ENCODE results near the gene PPP2R5C.
"Not testable (repeated sequence)": the region's sequence is repeated elsewhere in the genome, so short reads cannot be mapped to it uniquely, and the experiment has no call there.

The PPP2R5C gene

DNA sequence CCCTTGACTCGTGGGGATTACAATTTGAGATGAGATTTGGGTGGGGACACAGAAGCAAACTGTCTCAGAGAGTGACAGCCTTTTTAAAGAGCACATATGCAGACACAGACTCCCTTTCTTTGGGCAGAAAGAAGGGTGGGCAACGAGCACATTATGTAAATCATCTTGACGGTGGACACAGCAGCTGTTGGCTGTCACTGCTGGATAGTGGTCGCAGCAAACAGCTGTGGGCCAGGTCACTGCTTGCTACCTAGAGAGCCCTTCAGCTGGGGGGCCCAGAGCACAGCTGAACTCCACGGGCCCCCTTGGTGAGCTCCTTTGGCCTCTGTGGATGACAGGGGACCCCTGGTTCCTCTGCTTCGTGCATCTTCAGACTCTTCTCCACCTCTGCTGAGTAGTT lies 23.1 kb downstream of the PPP2R5C start:
- no peak for DNase-seq

DNA sequence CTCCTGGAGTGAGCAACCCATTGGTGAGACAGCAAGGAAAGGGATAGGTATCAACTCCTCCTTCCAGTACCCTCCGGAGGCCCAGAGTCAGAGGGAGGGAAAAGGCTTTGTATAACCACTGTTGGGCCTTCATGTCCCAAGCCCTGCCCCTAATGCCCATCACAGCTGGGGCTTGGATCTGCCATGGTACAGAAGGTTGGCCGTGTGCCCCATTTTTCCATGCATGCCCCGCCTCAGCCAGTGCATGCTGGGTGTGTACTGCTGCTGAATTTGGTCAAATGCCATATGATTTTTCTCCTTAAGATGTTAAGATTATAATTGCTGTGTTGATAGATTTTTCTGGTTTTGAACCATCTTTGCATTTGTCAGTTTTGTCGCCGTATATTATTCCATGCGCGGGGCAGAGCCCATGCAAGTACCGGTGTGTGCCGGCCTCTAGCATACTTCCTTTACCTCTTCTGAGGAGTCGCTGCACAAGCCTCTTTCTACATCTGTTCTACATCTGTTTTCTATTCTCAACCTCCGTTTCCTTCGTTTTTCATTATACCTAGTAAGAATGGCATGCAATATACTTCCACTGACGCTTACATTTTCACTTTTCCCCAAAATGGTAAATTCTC lies 26.6 kb downstream of the PPP2R5C start:
- DNase-seq: no peak

DNA sequence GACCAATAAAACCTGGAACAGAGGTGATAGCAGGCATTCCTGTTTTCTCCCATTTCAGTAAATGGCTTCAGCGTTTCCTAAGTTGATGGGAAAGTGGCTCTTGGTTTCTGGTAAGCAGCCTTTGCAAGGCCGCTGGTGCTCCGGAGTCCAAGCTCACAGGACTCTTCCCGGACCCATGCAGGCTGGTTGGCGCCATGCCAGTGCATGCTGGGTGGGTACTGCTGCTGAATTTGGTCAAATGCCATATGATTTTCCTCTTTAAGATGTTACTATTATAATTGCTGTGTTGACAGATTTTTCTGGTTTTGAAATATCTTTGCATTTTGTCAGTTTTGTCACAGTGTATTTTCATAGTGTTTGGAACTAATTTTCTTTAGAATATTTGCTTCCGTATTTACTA lies 27.7 kb downstream of the PPP2R5C start:
- no peak for DNase-seq

DNA sequence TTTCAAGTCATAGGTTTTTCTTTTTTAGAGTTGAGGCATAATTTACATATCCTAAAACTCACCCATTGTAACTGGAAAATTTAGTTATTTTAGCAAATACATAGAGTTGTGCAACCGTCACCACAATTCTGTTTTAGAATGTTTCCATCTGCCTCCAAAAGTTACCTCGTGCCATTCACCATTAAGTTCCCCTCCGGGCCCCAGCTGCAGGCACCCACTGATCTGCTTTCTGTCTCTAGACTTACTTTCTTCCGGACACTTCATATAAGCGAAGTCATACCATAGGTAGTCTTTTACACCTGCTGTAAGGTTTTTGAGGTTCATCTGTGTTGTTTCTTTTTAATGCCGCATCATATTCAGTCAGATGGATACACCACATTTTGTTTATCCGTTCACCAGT lies 28.7 kb downstream of the PPP2R5C start:
- DNase-seq: no peak

DNA sequence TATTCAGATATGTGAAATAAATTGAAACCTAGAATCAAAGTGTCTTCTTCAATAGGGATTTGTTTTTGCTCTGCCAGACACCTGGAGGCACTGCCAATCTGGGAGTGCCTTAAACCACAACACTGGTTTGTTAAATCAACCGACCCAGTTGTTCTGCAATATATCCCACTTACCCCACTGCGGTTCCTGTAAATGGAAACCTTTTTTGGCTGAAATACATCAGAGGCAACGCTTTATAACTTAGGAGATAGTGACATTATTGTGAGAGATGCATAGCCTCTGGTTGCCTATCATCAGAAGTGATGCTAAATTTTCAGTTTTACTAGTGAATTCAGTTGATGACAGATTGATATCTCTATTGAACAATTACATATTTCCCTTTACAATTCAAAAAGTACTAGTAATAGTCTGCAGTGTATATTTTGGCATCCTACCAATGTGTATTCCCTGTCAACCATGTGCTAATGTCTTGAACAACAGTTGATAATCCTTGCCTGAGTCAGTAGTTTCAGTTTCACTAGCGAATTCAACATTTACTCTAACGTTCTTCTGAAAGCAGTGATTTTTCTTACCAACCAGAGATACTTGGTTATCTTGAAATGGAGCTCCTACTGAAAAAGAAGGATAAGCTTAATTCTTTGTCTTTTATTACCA lies 30.5 kb downstream of the PPP2R5C start:
- peak in 3 of 6 experiments; percentile 32 to 44 (median 40) for DNase-seq

DNA sequence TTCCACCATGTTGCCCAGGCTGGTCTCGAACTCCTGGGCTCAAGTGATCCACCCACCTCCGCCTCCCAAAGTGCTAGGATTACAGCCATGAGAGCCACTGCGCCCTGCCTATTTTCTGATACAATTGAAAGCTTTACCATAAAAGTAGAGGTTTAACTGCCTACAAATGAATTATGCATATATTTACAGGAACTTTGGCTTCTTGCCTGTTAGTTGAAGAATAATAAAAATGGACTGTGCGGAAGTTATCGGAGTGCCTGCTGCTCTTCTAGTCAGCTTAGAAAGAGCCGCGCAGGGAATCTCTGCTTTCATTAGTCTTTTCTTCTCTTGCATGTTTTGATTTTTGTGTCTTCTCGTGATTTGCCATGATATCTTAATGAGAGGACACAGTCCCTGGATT lies 34.5 kb downstream of the PPP2R5C start:
- no peak for DNase-seq

DNA sequence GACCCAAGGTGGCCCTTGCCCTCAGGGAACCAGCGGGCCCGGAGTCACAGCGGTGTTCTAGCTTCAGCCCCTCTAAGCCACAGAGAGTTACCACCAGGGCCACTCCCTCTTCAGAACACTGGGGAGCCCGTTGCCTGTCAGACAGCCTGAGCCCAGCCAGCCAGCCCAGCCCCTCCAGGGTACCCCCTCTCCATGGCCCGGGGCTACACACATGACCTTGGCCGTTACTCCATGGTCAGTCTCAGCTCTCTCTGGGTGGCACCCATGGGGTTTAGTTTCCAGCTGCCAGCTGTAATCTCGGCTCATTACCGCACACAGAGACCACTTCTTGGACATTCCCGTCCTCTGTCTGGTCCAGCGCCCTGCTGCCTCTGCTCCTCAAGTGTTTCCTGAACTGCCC lies 35.0 kb downstream of the PPP2R5C start:
- no peak for DNase-seq

DNA sequence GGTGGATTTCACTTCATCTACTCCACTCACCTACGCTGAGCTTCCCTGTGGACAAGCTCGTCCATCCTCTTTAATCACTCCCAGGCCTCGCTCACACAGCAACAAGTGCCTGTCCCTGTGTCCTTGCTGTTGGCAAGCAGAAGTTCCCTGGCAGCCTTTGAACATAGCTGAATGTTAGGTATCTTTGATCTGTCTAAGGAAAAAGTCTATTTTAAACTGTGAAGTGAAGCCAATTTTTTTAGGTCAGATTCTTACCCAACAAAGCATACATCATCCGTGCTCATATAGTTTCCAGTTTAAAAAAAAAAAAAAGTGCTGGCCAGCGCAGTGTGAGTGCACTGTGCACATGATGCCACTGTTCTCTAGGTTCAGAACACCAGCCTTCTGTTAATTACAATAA lies 36.3 kb downstream of the PPP2R5C start:
- DNase-seq: no peak

DNA sequence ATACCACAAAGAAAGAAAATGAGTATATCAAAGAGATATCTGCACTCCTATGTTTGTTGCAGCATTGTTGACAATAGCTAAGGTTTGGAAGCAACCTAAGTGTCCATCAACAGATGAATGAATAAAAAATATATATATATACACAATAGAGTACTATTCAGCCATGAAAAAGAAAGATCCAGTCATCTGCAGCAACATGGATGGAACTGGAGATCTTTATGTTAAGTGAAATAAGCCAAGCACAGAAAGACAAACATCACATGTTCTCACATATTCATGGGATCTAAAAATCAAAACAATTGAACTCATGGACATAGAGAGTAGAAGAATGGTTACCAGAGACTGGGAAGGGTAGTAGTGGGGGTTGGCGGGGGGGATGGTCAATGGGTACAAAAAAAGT lies 42.9 kb downstream of the PPP2R5C start:
- not testable (repeated sequence) for DNase-seq

DNA sequence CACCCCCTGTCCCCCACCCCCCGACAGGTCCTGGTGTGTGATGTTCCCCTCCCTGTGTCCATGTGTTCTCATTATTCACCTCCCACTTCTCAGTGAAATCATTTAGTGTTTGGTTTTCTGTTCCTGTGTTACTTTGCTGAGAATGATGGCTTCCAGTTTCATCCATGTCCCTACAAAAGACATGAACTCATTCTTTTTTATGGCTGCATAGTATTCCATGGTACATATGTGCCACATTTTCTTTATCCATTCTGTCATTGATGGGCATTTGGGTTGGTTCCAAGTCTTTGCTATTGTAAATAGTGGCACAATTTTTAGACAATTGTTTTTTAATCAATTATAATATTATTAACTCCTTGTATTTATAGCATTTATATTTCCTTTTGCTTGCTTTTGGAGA lies 44.7 kb downstream of the PPP2R5C start:
- DNase-seq: not testable (repeated sequence)

DNA sequence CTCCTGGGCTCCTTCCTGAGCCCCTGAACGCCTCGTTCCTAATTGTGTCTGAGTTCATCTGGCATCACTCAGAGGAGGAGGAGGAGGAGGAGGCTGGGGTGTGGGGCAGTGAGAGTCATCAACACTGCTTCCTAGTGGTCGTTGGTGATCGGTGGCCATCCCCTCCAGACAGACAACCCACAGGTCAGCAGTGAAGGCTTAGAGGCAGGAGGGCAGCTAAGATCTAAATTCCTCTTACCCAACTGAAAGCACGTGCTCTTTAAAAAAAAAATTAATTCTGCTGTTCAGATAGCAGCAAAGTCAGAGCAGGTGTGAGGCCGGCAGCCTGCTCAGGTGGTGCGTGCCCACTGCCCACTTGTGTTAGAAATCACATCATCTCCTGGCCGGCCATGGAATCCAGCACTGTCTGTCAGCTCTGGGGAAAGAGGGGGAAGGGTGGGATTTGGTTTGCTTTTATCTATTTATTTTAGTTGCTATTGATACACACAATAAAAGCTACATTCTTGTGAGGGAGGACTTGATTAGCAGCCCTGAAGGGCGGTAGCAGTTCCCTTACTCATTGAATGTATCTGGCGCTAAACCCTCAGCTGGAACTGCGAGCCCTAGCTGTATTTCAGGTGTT lies 46.6 kb downstream of the PPP2R5C start:
- no peak for DNase-seq

DNA sequence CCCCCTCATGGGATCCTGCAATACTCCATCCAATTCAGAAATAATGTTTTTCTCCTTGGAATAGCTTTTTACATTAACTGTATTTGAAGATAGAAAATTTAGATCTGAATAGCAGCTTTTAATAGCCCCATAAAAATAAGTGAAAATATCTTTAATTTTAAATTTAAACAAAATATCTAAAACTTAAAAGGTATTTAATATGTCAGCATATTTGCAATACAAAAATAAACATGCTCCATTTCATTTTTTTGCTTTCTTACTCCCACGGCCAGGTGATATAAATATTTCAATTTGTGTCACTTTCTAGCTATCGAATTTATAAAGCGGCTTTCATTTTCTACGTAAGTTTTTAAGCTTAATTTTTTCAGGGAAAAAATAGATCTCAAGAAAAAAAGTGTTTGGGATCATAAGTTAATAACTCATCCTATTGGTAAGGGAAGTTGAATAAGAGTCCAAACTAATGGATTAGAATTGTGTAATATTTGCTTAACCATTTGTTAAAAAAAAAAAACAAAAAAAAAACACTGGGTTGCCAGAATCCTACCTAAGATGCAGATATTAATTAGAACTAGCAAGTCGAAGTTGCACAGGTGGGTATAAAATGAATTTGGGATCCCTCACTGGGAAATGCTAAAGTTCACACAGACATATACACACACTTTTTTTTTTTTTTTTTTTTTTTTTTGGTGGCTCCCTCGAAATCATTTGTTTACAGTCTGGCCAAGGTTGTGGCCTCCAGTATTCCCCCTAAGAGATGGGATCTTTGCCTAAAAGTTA lies 47.6 kb downstream of the PPP2R5C start:
- no peak for DNase-seq

DNA sequence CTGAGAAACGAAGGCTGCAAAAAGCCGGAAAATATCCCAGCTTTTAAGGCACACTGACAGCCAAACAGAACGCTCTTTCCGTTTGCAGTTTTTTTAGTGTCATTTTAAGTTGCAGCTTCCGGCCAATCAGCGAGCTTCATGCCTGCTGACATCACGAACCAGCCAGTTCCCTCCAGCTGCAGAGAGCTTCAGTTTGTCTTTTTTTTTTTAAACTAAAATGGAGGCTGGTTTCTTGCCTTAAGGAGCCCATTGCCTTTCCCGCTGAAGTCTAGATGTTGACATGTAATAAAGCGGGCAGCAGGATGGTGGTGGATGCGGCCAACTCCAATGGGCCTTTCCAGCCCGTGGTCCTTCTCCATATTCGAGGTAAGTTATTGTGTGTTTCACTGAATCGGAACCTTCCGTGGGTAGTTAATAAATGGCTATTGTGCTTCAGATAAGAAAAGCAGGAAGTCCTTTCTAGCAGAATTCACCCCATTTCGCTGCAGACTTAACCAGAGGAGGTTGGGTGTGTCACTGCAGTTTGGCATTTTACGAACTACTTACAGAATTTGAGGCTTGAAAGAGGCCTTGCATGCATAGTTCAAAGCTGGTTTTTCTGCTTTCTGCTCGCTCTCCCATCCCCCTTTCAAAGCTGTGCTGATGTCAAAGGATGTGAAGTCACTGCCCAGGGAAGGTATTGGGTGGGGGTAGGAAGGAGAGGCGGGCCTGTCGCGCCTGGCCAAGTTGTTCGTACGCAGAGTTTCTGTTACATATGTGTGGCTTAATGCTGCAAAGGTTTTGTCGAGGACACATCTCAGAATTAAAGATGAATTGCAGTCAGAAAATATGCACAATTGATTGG lies 48.4 kb downstream of the PPP2R5C start:
- peak; percentile 72 to 97 (median 91) for DNase-seq

DNA sequence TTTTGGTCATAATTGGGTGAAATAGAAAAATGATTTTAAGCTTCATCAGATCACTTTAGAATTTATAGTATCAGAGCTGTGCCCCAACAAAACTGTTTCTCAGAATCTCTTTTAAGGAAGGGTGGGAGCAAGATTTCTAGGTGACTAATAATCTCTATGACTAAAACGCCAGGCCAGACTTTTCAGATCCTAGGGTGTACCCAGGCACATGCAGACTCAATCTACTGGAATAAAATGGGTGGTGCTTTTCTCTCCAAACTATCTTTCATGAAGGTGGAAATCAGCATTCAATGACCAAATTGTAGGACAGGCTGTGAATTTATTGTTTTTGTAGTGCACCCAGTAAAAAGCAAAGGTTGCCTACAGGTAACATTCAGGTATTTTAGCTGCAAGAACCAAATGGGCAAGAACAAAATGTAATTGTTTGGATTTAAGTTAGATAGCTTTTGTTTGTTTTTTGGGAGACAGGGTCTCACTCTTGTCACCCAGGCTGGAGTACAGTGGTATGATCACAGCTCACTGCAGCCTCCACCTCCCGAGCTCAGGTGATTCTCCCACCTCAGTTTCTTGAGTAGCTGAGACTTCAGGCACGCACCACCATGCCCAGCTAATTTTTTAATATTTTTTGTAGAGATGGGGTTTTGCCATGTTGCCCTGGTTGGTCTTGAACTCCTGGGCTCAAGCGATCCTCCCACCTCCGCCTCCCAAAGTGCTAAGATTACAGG lies 49.5 kb downstream of the PPP2R5C start:
- DNase-seq: peak in 1 of 6 experiments; percentile 56

DNA sequence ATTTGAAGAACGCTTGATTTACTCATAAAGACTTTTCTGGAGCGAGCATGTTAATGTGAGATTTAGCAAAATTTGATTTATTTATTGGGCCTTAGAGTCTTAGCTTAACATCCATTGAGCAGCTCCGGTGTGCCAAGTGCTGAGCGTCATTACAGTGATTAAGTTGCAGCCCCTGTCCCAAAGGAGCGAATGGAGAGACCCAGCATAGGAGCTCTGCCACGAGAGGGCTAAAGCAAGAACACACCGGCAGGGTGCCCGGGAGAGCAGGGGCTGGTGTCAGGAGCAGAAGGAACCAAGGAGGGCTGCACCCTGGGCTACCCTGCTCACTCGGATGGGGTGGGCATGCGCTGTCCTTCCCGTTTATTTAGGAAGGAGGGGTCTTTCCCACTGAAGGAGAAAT lies 50.6 kb downstream of the PPP2R5C start:
- no peak for DNase-seq

DNA sequence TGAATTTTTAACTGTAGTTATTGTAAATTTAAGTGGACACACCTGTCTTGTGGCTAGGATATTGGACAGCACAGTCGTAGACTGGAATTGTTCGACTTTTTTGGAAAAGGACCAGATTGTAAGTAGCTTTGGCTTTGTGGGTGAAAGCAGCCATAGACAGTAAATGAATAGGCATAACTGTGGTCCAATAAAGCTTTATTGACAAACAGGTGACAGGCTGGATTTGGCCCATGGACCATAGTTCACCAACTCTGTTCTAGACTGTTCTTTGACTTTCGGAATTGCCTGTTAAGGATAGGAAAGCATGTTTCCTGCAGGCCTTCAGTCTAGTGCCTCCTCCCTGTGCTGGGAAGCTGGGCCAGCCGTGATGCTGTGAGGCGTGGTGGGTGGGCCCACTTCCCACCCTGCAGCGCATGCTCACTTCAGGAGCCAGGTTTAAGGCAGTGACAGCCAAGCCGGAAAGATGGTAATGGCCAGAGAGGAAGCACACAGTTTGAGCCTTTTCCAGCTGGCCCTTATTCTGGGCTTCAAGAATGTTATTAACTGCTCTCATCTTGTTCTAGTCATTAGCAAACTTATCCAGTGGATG lies 51.8 kb downstream of the PPP2R5C start:
- no peak for DNase-seq

DNA sequence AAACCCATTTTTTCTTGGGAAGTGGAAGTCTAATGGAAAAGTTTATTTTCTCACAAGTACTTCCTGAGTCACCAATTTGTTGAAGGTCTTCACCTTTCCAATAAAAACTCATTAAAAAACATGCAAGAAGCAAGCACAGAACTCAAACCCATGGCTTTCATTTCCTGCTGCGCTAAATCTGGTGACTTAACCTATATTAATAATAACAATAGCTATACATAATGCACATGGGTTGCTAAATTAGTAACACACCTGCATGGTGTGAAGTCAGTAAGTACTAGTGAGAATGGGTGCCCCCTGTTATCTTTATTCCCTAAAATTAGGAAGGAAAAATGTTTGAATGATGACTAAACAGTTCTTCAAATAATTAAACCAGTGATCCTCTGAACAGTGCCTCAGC lies 52.3 kb downstream of the PPP2R5C start:
- DNase-seq: no peak

DNA sequence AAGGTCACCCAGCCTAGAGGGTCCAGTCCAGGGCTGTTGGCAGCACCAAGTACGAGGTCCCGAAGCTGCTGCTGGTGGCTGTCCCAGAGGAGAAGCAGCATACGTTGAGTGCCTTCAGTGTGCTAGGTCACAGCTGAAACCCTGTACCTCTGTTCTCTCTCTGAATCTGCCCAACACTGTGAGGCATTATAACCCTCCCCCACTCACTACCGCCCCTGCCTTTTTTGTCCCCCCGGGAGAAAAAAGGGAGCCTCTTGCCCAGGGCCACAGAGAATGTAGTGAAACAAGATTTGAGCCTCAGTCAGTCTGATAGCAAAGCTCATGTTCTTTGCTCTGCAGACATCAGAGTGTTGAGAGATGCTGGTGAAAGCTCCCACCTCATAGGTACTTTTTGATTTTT lies 53.4 kb downstream of the PPP2R5C start:
- DNase-seq: no peak

DNA sequence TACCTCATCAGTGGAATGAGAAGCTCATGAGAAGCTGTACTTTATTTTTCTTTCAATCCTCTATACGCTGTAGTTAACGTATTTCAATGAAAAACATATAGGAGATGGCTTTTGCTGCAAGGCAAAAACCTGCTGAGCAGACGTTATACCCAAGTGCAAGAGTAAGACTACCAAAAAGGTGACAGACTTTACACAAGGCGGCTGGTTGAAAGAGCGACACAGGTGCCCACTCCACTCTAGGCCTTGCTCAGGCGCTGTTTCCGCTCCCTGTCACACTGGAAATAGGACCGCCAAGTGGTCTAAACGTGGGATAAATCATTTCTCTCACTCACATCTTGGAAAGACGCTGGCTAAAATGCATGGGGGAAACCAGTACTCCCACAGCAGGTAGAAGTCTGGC lies 54.5 kb downstream of the PPP2R5C start:
- peak in 2 of 6 experiments; percentile 24 to 35 for DNase-seq

DNA sequence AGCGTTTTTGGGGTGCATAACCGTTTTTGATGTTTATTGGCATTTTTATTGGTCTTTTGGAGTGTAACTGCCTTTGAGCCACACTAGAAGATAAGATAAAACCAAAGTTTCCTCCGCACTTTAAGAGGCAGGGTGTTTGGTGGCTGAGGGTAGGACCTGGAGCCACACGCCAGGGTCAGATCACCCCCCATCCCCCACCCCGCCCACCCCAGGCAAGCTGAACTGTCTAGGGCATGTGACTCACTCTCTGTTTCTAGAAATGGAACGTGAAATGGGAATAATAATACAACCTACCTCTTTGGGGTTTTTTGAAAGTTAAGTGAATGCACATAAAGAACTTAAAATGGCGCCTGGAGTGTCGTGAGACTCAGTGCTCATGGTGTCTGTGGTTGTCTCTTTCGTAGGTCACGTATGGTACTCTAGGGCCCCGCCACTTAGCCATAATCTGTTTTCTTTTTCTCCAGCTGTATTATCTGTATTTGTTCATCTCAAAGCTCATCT lies 56.0 kb downstream of the PPP2R5C start:
- DNase-seq: peak in 5 of 6 experiments; percentile 40 to 48 (median 43)

DNA sequence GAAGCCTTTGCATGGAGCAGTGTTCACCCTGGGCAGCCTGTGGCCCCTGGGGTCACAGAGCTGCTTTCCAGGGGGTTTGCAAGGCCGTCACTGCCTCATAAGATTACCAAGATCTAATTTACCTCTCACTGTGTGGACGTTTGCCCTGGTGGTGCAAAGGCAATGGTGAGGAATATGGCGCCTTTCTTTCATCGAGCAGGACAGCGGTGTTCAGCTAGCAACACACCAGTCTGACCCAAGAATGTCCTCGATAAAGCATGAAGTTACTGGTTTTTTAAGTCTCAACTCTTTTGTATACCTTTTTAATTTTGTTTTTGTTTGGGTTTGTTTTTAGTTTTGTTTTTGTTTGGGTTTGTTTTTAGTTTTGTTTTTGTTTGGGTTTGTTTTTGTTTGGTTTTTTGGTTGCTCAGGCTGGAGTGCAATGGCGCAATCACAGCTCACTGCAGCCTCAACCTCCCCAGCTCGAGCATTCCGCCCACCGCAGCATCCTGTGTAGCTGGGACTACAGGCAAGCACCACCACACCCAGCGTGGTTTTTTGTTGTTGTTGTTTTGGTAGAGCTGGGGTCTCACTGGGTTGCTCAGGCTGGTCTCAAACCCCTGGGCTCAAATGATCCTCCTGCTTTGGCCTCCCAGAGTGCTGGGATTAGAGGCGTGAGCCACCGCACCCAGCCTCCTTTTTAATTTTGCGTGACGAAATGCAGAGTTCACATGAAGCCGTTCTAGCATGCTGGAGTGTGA lies 57.9 kb downstream of the PPP2R5C start:
- DNase-seq: peak; percentile 61 to 88 (median 76)
